ENCODE data around the gene DCK.
A peak's percentile ranks its signal among the peaks of the same experiment; 100 is the strongest.

The DCK gene

GRCh38 chr4:71063711-71064110, 70.3 kb downstream of the DCK start:
- no peak for DNase-seq (ENCODE audit: low spot score)

GRCh38 chr4:71064521-71064920, 71.1 kb downstream of the DCK start:
- no peak for DNase-seq (ENCODE audit: low spot score)

- no peak for DNase-seq (ENCODE audit: low spot score)
These were observed 72.6 kb downstream of the DCK start for GRCh38 chr4:71065991-71066510.

- no peak for DNase-seq (ENCODE audit: low spot score)
These were observed 73.6 kb downstream of the DCK start for GRCh38 chr4:71066737-71067716.

- DNase-seq (ENCODE audit: low spot score), result no peak
These were observed 75.6 kb downstream of the DCK start for GRCh38 chr4:71069063-71069462.

- DNase-seq (ENCODE audit: low spot score), result no peak
These were observed 76.6 kb downstream of the DCK start for GRCh38 chr4:71070015-71070414.

GRCh38 chr4:71074452-71075299, 81.2 kb downstream of the DCK start:
- DNase-seq (ENCODE audit: low spot score), result peak; percentile 42
